ENCODE measurements around the gene NATD1.
A peak's percentile ranks its signal among the peaks of the same experiment; 100 is the strongest.

Gene NATD1

GRCh38 chr17:21214015-21214776 is 39.0 kb downstream of the NATD1 start, which contains the start of gene TMEM11:
TMEM11 (minus strand) TSS chr17:21214161; CDS start chr17:21214152, 9 bp downstream.
- peak; percentile 77 for DNase-seq

- DNase-seq = no peak
Observed at GRCh38 chr17:21213638-21214014, 39.6 kb downstream of the NATD1 start.

GRCh38 chr17:21212826-21213637 is 40.2 kb downstream of the NATD1 start:
- DNase-seq = no peak

- no peak for DNase-seq
Observed at GRCh38 chr17:21211825-21212479, 41.3 kb downstream of the NATD1 start.

- DNase-seq = no peak
Observed at GRCh38 chr17:21210411-21211076, 42.7 kb downstream of the NATD1 start.

- DNase-seq = no peak
Observed at GRCh38 chr17:21209511-21210175, 43.6 kb downstream of the NATD1 start.

- no peak for DNase-seq
Observed at GRCh38 chr17:21208352-21208751, 44.9 kb downstream of the NATD1 start.

GRCh38 chr17:21204935-21205334 is 48.3 kb downstream of the NATD1 start:
- DNase-seq = no peak

GRCh38 chr17:21202512-21202911 is 50.7 kb downstream of the NATD1 start:
- DNase-seq = no peak

- no peak for DNase-seq
Observed at GRCh38 chr17:21201874-21202273, 51.3 kb downstream of the NATD1 start.

- DNase-seq = no peak
Observed at GRCh38 chr17:21201298-21201595, 52.0 kb downstream of the NATD1 start.

- DNase-seq = no peak
Observed at GRCh38 chr17:21200590-21201297, 52.5 kb downstream of the NATD1 start.

- no peak for DNase-seq
Observed at GRCh38 chr17:21199856-21200255, 53.4 kb downstream of the NATD1 start.

GRCh38 chr17:21199311-21199710 is 53.9 kb downstream of the NATD1 start:
- no peak for DNase-seq

GRCh38 chr17:21198411-21198810 is 54.8 kb downstream of the NATD1 start:
- no peak for DNase-seq

- DNase-seq = no peak
Observed at GRCh38 chr17:21196126-21196525, 57.1 kb downstream of the NATD1 start.

- DNase-seq = no peak
Observed at GRCh38 chr17:21194703-21195102, 58.5 kb downstream of the NATD1 start.

GRCh38 chr17:21194226-21194625 is 59.0 kb downstream of the NATD1 start:
- DNase-seq = no peak

- DNase-seq = peak; percentile 64
Observed at GRCh38 chr17:21193031-21193430, 60.2 kb downstream of the NATD1 start.

- peak; percentile 42 for DNase-seq
Observed at GRCh38 chr17:21192414-21192813, 60.8 kb downstream of the NATD1 start.

- no peak for DNase-seq
Observed at GRCh38 chr17:21191698-21192097, 61.5 kb downstream of the NATD1 start.

- DNase-seq = no peak
Observed at GRCh38 chr17:21190078-21190477, 63.1 kb downstream of the NATD1 start.

All from NCI-H2029 (cell line).